GM18517 (cell line): ENCODE measurements around the gene ZNHIT6.

Experiments
- ATAC-seq: cut with Tn5 transposase; IDR thresholded peaks from one replicate; pipeline ENCODE4 v1.9.1; 2021; ENCODE audit warnings: mild to moderate bottlenecking, moderate library complexity; ENCODE audit not compliant: unreplicated experiment

ZNHIT6 gene

GRCh38 chr1:85623061-85623471, 85.2 kb downstream of the ZNHIT6 start:
- no peak for ATAC-seq

- no peak for ATAC-seq
Observed at GRCh38 chr1:85621430-85621829, 86.8 kb downstream of the ZNHIT6 start.

- ATAC-seq: no peak
Observed at GRCh38 chr1:85617633-85618100, 90.6 kb downstream of the ZNHIT6 start.

GRCh38 chr1:85616736-85617135, 91.5 kb downstream of the ZNHIT6 start:
- no peak for ATAC-seq

GRCh38 chr1:85616364-85616705, 91.9 kb downstream of the ZNHIT6 start:
- ATAC-seq: no peak

- no peak for ATAC-seq
Observed at GRCh38 chr1:85615586-85616363, 92.5 kb downstream of the ZNHIT6 start.

- no peak for ATAC-seq
Observed at GRCh38 chr1:85612704-85613361, 95.4 kb downstream of the ZNHIT6 start.

- ATAC-seq: no peak
Observed at GRCh38 chr1:85611856-85612255, 96.4 kb downstream of the ZNHIT6 start.

GRCh38 chr1:85611425-85611824, 96.8 kb downstream of the ZNHIT6 start:
- no peak for ATAC-seq

GRCh38 chr1:85609976-85610375, 98.3 kb downstream of the ZNHIT6 start:
- no peak for ATAC-seq

- no peak for ATAC-seq
Observed at GRCh38 chr1:85608851-85609250, 99.4 kb downstream of the ZNHIT6 start.

- no peak for ATAC-seq
Observed at GRCh38 chr1:85607921-85608265, 100.3 kb downstream of the ZNHIT6 start.

- no peak for ATAC-seq
Observed at GRCh38 chr1:85607126-85607920, 100.9 kb downstream of the ZNHIT6 start.

GRCh38 chr1:85606414-85606800, 101.8 kb downstream of the ZNHIT6 start:
- no peak for ATAC-seq

- no peak for ATAC-seq
Observed at GRCh38 chr1:85605484-85606413, 102.5 kb downstream of the ZNHIT6 start.

- ATAC-seq: no peak
Observed at GRCh38 chr1:85604298-85604997, 103.8 kb downstream of the ZNHIT6 start.

- no peak for ATAC-seq
Observed at GRCh38 chr1:85603086-85603880, 105.0 kb downstream of the ZNHIT6 start.

- ATAC-seq: no peak
Observed at GRCh38 chr1:85602571-85602970, 105.7 kb downstream of the ZNHIT6 start.

- no peak for ATAC-seq
Observed at GRCh38 chr1:85601901-85602300, 106.3 kb downstream of the ZNHIT6 start.
